Vagina (tissue), 2 donors: ENCODE measurements around the gene RAB13.

Source experiments
- CTCF ChIP-seq, 3 experiments: fragments of 450-650 bp in 2 of 3; fragments of 200-600 bp in 1 of 3; sonication (generic) in 1 of 3; IDR thresholded peaks; one replicate each; pipeline ENCODE4 v1.5.1; 2017 to 2019; ENCODE audit warnings: antibody characterized with exemption in 3 of 3, mild to moderate bottlenecking in 2 of 3, moderate library complexity in 2 of 3
- POLR2A ChIP-seq, 2 donors: fragments of 450-650 bp; IDR thresholded peaks; one replicate each; pipeline ENCODE4 v1.6.1; 2017; ENCODE audit warnings: antibody characterized with exemption in 2 of 2, mild to moderate bottlenecking in 2 of 2, moderate library complexity in 2 of 2
- POLR2AphosphoS5 ChIP-seq, 2 donors: sonication (generic); formaldehyde crosslinking; IDR thresholded peaks; one replicate each; pipeline ENCODE4 v1.9.0; 2017; ENCODE audit warnings: antibody characterized with exemption in 2 of 2, mild to moderate bottlenecking in 2 of 2, low read depth in 1 of 2; ENCODE audit not compliant: insufficient read depth in 1 of 2

- no peak for TF ChIP-seq CTCF (IDR thresholded peaks at IDR 0.05)
- TF ChIP-seq POLR2A (IDR thresholded peaks at IDR 0.05): no peak
- no peak for TF ChIP-seq POLR2AphosphoS5 (IDR thresholded peaks at IDR 0.05; ENCODE audit: insufficient read depth in 1 of 2, low read depth in 1 of 2)
Measured at GRCh38 chr1:153968972-153969371, 17.2 kb downstream of the RAB13 start.
